Breast epithelium (tissue), 3 donors: ENCODE measurements around the gene COX8C.

Source experiments
- CTCF ChIP-seq, 3 donors: fragments of 450-650 bp; IDR thresholded peaks; one replicate each; pipeline ENCODE4 v1.5.1; 2016 to 2017; ENCODE audit warnings: antibody characterized with exemption in 3 of 3, mild to moderate bottlenecking in 3 of 3, moderate library complexity in 3 of 3
- POLR2A ChIP-seq: fragments of 450-650 bp; IDR thresholded peaks from one replicate; pipeline ENCODE4 v1.6.1; 2016; ENCODE audit warnings: antibody characterized with exemption, mild to moderate bottlenecking, moderate library complexity
- POLR2AphosphoS5 ChIP-seq, 3 donors: sonication (generic); formaldehyde crosslinking; IDR thresholded peaks; one replicate each; pipeline ENCODE4 v1.6.1; 2017; ENCODE audit warnings: antibody characterized with exemption in 3 of 3

DNA sequence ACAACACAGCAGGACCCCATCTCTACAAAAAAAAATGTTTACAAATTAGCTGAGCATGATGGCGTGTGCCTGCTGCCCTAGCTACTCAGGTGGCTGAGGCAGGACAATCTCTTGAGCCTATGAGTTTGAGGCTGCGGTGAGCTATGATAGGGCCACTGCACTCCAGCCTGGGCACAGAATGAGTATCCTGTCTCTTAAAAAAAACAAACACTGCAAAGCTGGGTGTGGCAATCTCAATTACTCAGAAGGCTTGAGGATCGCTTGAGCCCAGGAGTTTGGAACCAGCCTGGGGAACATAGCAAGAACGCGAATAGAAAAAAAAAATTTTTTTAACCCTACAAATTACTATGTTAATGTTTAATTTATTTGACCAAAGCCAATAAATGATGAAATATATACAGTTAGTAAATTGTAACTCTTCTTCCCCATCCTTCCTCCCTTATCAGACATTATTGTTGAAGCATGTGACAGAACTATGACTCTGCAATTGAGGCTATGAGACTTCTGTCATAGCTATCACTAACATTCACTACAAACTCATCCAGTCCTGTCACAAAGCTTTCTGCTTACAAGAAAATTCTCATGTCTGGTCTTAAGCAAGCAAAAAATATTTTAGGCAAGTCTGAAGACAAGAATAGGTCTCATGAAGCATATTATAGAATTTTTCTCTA, 23.9 kb upstream of the COX8C start:
- TF ChIP-seq CTCF (IDR thresholded peaks at IDR 0.05) (no peak), POLR2A (no peak), POLR2AphosphoS5 (IDR thresholded peaks at IDR 0.05) (no peak)
